ENCODE measurements around the gene PCNX2. TPM values are rescaled to one million over a fixed set of nuclear protein-coding genes. Genes with fewer than 3 reads are reported as not detected.

PCNX2 gene
- 10 to 100 TPM in 2 of 4 donors, 1 to 10 TPM in 2; 5.0 to 12.5 (median 9.6) TPM for total RNA-seq

GRCh38 chr1:233295237-233295974 lies at the start of gene PCNX2:
Gene PCNX2 (minus strand): TSS chr1:233295725. CDS start chr1:233295478, 247 bp downstream.
- TF ChIP-seq POLR2A (IDR thresholded peaks at IDR 0.05) (no peak), CTCF (IDR thresholded peaks at IDR 0.05) (no peak)
- intact Hi-C loops (cut with DNase I; ENCODE audit: low total_unique reads), result no loop called here
- H3K4me3 ChIP-seq (ENCODE audit: low read depth, poor library complexity, severe bottlenecking), result peak within 1 kb of the TSS; percentile 70
- peak; percentile 27 to 88 for DNase-seq (ENCODE audit: low spot score in 2 of 2)
- 0 to 1% methylated on average over 37 to 49 of the region's 54 CpGs for WGBS, 2 donors

GRCh38 chr1:233343262-233343661 lies 47.7 kb upstream of the PCNX2 start:
- DNase-seq (ENCODE audit: low spot score in 2 of 2), result no peak
- TF ChIP-seq CTCF (IDR thresholded peaks at IDR 0.05), result no peak
- TF ChIP-seq POLR2A (IDR thresholded peaks at IDR 0.05), result no peak
- intact Hi-C loops (cut with DNase I; ENCODE audit: low total_unique reads), result no loop called here
- WGBS, 2 donors, result 75 to 83% methylated on average over 1 of the region's 1 CpG
- no peak overlapping the region for H3K4me3 ChIP-seq (ENCODE audit: low read depth, poor library complexity, severe bottlenecking)

GRCh38 chr1:233342086-233342485 lies 46.6 kb upstream of the PCNX2 start:
- H3K4me3 ChIP-seq (ENCODE audit: low read depth, poor library complexity, severe bottlenecking), result no peak overlapping the region
- DNase-seq (ENCODE audit: low spot score in 2 of 2), result no peak
- intact Hi-C loops (cut with DNase I; ENCODE audit: low total_unique reads), result no loop called here
- no peak for TF ChIP-seq CTCF (IDR thresholded peaks at IDR 0.05)
- TF ChIP-seq POLR2A (IDR thresholded peaks at IDR 0.05), result no peak

GRCh38 chr1:233340966-233341516 lies 45.5 kb upstream of the PCNX2 start:
- TF ChIP-seq POLR2A (IDR thresholded peaks at IDR 0.05) (no peak), CTCF (IDR thresholded peaks at IDR 0.05) (no peak)
- no peak overlapping the region for H3K4me3 ChIP-seq (ENCODE audit: low read depth, poor library complexity, severe bottlenecking)
- intact Hi-C loops (cut with DNase I; ENCODE audit: low total_unique reads), result no loop called here
- WGBS, 2 donors, result 70 to 73% methylated on average over 4 of the region's 4 CpGs
- DNase-seq (ENCODE audit: low spot score in 2 of 2), result no peak

- DNase-seq (ENCODE audit: low spot score in 2 of 2), result no peak
- intact Hi-C loops (cut with DNase I; ENCODE audit: low total_unique reads), result no loop called here
- H3K4me3 ChIP-seq (ENCODE audit: low read depth, poor library complexity, severe bottlenecking), result no peak overlapping the region
- TF ChIP-seq POLR2A (IDR thresholded peaks at IDR 0.05), result no peak
- TF ChIP-seq CTCF (IDR thresholded peaks at IDR 0.05), result no peak
- 79 to 82% methylated on average over 3 of the region's 3 CpGs for WGBS, 2 donors
These were observed 44.6 kb upstream of the PCNX2 start for GRCh38 chr1:233340031-233340555.

Measured in lower leg skin (tissue), 4 donors.